Retinal pigment epithelial cell (primary cell): Measurements from ENCODE around the gene EHMT1.

Source experiments
- DNase-seq: peaks from one replicate; pipeline ENCODE4 v3.0.0-alpha.2; 2010; ENCODE audit warnings: low read depth
- H3K4me3 ChIP-seq: 2 replicates; pipeline ENCODE4 v1.5.1; 2011; ENCODE audit warnings: mild to moderate bottlenecking, low read length, control low read depth, moderate library complexity
- TF ChIP-seq, protein P1 (sequence below): conservative IDR thresholded peaks from 2 replicates; pipeline ENCODE4 v1.5.1; 2011; ENCODE audit warnings: low read depth, low read length, control low read depth, inconsistent platforms

EHMT1 gene

DNA sequence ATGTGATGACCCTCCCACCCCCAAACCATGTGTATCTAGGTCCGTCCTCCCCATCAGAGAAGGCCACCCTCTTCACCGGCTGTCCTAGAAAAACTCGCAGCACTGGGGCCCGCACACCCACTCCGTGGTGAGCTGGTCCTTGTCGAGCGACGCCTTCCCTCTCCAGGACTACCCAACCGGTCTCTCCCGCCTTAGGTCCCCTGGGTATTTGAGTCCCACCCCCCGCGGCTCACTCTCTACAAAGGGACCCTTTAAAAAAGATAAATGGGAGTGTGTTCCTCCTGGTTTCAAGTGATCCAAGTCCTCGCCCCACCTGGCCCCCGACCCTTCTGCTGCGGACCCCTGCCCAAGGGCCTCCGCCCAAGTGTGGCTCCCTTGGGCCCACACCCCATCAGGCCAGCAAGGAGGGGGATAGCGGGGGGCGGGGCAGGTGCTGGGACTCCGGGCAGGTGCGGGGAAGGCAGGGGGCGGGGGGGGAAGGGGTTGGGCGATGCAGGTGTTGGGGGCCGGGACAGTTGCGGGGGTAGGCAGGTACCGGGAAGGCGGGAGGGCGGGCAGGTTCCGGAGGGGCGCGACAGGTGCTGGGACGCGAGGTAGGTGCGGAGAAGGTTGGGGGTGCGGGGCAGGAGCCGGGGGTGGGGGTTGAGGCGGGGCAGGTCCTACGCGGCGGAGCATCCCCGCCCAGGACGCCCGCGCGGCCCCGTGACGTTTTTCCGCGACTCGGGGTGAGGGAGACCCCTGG is 14.3 kb upstream of the EHMT1 start:
- no peak for DNase-seq
- peak overlapping the region; percentile 50 for H3K4me3 ChIP-seq
- TF ChIP-seq, protein P1, sequence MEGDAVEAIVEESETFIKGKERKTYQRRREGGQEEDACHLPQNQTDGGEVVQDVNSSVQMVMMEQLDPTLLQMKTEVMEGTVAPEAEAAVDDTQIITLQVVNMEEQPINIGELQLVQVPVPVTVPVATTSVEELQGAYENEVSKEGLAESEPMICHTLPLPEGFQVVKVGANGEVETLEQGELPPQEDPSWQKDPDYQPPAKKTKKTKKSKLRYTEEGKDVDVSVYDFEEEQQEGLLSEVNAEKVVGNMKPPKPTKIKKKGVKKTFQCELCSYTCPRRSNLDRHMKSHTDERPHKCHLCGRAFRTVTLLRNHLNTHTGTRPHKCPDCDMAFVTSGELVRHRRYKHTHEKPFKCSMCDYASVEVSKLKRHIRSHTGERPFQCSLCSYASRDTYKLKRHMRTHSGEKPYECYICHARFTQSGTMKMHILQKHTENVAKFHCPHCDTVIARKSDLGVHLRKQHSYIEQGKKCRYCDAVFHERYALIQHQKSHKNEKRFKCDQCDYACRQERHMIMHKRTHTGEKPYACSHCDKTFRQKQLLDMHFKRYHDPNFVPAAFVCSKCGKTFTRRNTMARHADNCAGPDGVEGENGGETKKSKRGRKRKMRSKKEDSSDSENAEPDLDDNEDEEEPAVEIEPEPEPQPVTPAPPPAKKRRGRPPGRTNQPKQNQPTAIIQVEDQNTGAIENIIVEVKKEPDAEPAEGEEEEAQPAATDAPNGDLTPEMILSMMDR: no peak

DNA sequence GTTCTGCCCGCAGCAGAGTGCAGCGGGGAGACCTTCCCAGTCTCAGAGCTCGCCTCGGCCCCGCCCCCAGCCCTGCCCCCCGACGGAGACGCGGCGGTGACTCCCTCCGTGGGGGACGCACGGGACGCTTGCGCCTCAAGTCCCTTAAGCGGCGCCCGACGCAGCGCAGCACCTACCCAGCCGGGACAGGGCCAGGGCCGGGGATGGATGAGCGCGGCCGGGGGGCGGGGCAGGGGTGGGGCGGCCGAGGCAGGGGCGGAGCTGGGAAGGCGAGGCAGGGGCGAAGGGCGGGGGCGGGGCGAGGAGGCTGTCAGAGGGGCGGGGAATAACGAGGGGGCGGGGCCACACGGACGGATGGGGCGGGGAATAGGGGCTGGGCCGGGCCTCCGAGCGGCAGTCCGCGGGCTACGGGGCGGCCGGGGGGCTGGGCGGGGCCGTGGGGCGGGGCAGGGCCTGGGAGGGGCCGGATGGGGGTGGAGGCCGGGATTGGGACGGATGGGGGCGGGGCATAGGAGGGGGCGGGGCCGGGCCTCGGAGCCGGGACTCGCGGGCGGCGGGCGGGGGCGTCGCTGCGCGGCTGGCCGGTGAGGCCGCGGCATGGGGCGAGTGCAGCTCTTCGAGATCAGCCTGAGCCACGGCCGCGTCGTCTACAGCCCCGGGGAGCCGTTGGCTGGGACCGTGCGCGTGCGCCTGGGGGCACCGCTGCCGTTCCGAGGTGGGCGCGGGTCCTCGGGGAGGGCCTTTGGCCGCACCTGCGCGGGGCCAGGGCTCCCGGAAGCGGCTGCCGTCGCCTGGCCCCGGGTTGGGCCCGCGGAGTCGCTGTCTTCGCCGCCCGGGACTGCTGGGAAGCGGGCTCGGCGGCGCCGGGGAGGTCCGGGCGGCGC is 13.4 kb upstream of the EHMT1 start, which contains the start of gene ARRDC1:
TSS of gene ARRDC1 (plus strand) at position 566 of the 884 bp plus-strand sequence. CDS start at position 598, 32 bp downstream.
- H3K4me3 ChIP-seq: peak within 1 kb of the TSS; percentile 50
- no peak for DNase-seq
- TF ChIP-seq, protein P1: no peak

DNA sequence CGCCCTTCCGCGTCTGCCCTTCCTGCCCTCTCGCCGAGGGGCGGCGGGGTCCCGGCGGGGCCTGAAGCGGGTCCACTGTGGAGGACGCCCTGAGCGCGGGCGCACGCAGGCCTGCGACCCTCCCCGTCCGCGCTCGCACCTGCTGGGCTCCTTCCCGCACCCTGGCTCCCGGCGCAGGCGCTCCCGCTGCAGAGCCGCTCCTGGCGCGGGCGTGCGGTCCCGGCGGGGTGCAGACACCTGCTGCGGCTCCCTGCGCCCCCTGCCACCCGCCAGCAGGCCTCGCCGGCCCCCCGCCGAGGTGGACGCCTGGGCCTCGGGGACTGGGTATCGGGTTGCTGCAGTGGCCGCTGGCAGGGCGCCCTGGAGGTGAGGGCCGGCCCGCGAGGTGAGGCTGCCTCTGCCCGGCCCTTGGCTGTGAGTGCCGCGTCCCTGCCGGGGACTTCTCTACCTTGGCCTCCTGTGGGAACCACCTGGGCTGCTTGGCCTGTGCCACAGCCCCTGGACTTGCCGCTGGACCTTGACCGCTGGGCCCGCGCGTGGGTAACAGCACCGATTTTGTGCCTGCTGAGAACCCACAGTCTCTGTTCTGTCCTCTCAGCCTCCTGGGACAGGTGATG is 12.7 kb upstream of the EHMT1 start:
- DNase-seq: no peak
- TF ChIP-seq, protein P1: no peak
- H3K4me3 ChIP-seq: peak overlapping the region; percentile 44

DNA sequence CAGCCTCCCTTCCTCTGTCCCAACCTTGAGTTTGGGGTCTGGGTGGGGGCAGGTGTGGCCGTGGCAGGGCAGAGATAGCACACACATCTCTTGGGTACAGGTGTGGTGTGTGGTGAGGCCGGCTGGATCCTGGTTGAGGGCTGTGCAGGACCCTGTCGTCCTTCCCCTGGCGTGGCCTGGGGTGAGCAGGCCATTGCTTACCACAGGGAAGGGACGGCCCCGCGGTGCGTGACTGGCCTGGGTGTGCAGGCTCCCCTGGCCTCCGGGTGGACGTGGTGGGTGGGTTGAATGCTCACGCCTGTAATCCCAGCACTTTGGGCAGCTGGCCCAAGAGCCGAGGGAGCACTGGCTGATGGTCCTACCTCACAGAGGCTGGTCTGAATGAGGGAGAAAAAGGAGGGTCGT is 12.1 kb upstream of the EHMT1 start:
- TF ChIP-seq, protein P1: no peak
- DNase-seq: no peak
- peak overlapping the region; percentile 44 for H3K4me3 ChIP-seq

DNA sequence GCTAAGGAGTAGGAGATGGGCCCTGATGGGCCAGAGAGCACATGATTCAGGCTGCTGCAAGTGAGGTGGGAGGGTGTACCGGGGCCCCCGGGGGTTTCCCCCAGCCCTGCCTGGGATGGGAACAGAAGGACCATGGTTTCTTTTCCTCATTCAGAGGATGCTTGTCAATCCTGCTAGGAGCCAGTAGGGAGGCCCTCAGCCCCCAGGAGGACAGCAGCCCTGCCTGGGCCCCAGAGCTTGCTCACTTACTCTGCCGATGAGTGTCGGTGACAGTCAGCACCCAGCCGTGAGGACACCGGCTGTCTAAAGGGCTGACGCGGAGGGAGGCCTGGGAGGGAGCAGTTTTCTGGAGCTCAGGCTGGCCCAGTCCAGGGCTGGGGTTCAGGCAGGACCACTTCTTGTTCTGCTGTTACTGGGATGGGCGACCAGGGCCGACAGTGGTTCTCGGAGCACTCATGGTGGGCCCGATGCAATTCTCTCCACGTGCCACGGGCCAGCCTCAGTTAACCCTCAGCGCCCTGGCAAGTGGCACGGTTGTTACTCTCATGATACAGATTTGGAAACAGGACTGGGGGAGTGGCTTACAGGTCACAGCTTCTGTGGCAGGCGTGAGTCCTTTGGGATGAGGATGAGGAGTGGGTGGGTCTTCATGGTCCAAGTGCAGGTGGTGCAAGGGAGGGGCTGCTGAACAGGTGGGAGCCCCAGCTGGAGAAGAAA is 11.5 kb upstream of the EHMT1 start:
- peak overlapping the region; percentile 44 for H3K4me3 ChIP-seq
- no peak for DNase-seq
- TF ChIP-seq, protein P1: no peak

DNA sequence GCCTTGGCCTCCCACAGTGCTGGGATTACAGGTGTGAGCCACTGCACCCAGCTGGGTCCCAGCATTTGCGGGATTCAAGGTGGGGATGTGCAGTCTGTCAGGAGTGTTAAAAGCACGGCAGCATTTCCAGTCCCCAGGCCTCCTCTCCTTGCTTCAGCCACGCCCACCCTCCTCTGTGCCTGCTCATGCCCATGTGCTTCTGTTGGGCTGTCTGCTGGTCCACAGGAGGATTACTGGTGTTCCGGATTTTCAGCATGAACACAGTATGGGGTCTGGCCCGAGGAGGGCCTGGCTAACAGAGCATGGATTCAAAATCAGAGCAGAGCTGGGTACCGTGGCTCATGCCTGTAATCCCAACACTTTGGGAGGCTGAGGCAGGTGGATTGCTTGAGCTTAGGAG is 7.9 kb upstream of the EHMT1 start:
- TF ChIP-seq, protein P1: no peak
- DNase-seq: no peak
- H3K4me3 ChIP-seq: no peak overlapping the region
